Stimulated activated CD4-positive, alpha-beta T cell treated with anti-CD3 and anti-CD28 coated beads, Interleukin-1b, Interleukin-23, amount 100 ng/mL, for 4 hours (primary cell): Measurements from ENCODE around the gene P2RX1.
"Not testable (repeated sequence)": the region's sequence is repeated elsewhere in the genome, so short reads cannot be mapped to it uniquely, and the experiment has no call there.

Experiments used
- DNase-seq, 2 donors: peaks; one replicate each; pipeline ENCODE4 v3.0.0-alpha.2; 2020; ENCODE audit warnings: low read depth in 2 of 2

P2RX1 gene

GRCh38 chr17:3857261-3858105, 58.8 kb downstream of the P2RX1 start:
- no peak for DNase-seq

GRCh38 chr17:3854204-3854603, 62.1 kb downstream of the P2RX1 start:
- not testable (repeated sequence) for DNase-seq

- no peak for DNase-seq
Measured at GRCh38 chr17:3852561-3852960, 63.7 kb downstream of the P2RX1 start.

- no peak for DNase-seq
Measured at GRCh38 chr17:3851461-3852100, 64.7 kb downstream of the P2RX1 start.

- DNase-seq, result no peak
Measured at GRCh38 chr17:3848229-3848835, 67.9 kb downstream of the P2RX1 start.

GRCh38 chr17:3847165-3847670, 69.0 kb downstream of the P2RX1 start:
- no peak for DNase-seq
